ENCODE results near the gene HAGH. TPM values are rescaled to one million over a fixed set of nuclear protein-coding genes. Genes with fewer than 3 reads are reported as not detected.
"Not testable (repeated sequence)": the region's sequence is repeated elsewhere in the genome, so short reads cannot be mapped to it uniquely, and the experiment has no call there.

The HAGH gene
- total RNA-seq, 1 donor from 2014 or later: 71.8 TPM

- H3K36me3 ChIP-seq: peaks cover 36% of the 10 kb centered on the region
Measured at GRCh38 chr16:1807626-1808025, 19.0 kb downstream of the HAGH start.

GRCh38 chr16:1800701-1801100, 25.9 kb downstream of the HAGH start:
- H3K4me1 ChIP-seq: no peaks in the 10 kb centered on the region
- DNase-seq (no peak), ATAC-seq (no peak)
- TF ChIP-seq, protein P1, sequence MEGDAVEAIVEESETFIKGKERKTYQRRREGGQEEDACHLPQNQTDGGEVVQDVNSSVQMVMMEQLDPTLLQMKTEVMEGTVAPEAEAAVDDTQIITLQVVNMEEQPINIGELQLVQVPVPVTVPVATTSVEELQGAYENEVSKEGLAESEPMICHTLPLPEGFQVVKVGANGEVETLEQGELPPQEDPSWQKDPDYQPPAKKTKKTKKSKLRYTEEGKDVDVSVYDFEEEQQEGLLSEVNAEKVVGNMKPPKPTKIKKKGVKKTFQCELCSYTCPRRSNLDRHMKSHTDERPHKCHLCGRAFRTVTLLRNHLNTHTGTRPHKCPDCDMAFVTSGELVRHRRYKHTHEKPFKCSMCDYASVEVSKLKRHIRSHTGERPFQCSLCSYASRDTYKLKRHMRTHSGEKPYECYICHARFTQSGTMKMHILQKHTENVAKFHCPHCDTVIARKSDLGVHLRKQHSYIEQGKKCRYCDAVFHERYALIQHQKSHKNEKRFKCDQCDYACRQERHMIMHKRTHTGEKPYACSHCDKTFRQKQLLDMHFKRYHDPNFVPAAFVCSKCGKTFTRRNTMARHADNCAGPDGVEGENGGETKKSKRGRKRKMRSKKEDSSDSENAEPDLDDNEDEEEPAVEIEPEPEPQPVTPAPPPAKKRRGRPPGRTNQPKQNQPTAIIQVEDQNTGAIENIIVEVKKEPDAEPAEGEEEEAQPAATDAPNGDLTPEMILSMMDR (IDR thresholded peaks at IDR 0.05): no peak
- intact Hi-C loops (cut with DNase I): no loop called here
- no peaks in the 10 kb centered on the region for H3K27me3 ChIP-seq
- no peak overlapping the region for H3K27ac ChIP-seq
- no peaks in the 10 kb centered on the region for H3K9me3 ChIP-seq
- H3K4me3 ChIP-seq: no peak overlapping the region
- H3K36me3 ChIP-seq: no peaks in the 10 kb centered on the region

More at GRCh38 chr16:1807626-1808025, 19.0 kb downstream of the HAGH start:
- H3K9me3 ChIP-seq: no peaks in the 10 kb centered on the region
- intact Hi-C loops (cut with DNase I): no loop called here
- H3K4me1 ChIP-seq: peaks cover 5% of the 10 kb centered on the region
- TF ChIP-seq, protein P1 (IDR thresholded peaks at IDR 0.05): no peak
- no peaks in the 10 kb centered on the region for H3K27me3 ChIP-seq
- no peak for ATAC-seq
- no peak for DNase-seq
- H3K27ac ChIP-seq: no peak overlapping the region
- no peak overlapping the region for H3K4me3 ChIP-seq

GRCh38 chr16:1799263-1799662, 27.4 kb downstream of the HAGH start:
- H3K27ac ChIP-seq; intact Hi-C loops (cut with DNase I); DNase-seq; H3K4me1 ChIP-seq; H3K4me3 ChIP-seq; ATAC-seq; H3K36me3 ChIP-seq; H3K27me3 ChIP-seq; H3K9me3 ChIP-seq: not testable (repeated sequence)

DNA sequence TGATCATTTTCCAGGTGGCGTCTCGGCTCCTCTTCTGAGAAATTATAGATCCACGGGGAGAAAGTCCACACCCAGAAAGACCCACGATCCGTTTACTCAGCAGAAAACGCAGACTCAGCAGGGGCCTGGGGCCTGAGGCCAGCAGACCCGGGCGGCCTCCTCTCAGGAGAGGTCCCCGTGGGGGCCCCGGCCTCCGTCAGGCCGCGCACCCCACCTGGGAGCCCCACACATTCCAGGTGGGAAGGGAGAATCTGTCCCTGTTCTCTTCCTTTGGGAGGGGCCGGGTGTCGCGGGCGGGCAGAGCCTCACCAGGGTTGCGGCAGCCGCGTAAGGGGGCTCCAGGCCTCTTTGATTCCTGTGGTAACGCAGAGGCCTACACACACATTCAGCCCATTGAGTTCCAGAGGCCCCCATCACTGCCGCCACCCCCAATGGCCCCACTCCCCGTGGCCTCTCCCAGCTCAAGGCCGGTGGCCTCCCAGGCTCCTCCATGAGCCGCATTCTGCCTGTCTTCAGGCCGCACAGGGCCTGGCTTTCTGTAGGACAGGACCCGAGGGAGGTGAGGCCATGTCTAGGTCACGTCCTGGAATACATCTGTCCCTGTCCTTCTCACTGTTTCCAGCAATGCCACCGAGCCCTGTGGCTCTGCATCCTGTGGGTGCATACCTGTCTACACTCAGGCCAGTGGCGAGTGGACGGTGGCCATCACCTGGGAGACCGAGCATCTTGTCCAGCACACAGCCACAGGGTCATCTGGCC, 31.5 kb downstream of the HAGH start:
- TF ChIP-seq, protein P1 (IDR thresholded peaks at IDR 0.05): no peak
- peak overlapping the region; percentile 51 for H3K27ac ChIP-seq
- ATAC-seq: no peak
- no peak overlapping the region for H3K4me3 ChIP-seq
- no peaks in the 10 kb centered on the region for H3K27me3 ChIP-seq
- no peaks in the 10 kb centered on the region for H3K9me3 ChIP-seq
- H3K36me3 ChIP-seq: no peaks in the 10 kb centered on the region
- H3K4me1 ChIP-seq: no peaks in the 10 kb centered on the region
- no peak for DNase-seq
- intact Hi-C loops (cut with DNase I): no loop called here

GRCh38 chr16:1794221-1794871, 32.3 kb downstream of the HAGH start:
- Histone ChIP-seq H3K27me3 (no peaks in the 10 kb centered on the region), H3K36me3 (peaks cover 2% of the 10 kb centered on the region), H3K27ac (peak overlapping the region; percentile 51), H3K4me3 (peak overlapping the region; percentile 29), H3K4me1 (no peaks in the 10 kb centered on the region), H3K9me3 (no peaks in the 10 kb centered on the region)
- intact Hi-C loops (cut with DNase I): no loop called here
- ATAC-seq: peak; percentile 79
- DNase-seq: peak; percentile 82
- TF ChIP-seq, protein P1 (IDR thresholded peaks at IDR 0.05): no peak

DNA sequence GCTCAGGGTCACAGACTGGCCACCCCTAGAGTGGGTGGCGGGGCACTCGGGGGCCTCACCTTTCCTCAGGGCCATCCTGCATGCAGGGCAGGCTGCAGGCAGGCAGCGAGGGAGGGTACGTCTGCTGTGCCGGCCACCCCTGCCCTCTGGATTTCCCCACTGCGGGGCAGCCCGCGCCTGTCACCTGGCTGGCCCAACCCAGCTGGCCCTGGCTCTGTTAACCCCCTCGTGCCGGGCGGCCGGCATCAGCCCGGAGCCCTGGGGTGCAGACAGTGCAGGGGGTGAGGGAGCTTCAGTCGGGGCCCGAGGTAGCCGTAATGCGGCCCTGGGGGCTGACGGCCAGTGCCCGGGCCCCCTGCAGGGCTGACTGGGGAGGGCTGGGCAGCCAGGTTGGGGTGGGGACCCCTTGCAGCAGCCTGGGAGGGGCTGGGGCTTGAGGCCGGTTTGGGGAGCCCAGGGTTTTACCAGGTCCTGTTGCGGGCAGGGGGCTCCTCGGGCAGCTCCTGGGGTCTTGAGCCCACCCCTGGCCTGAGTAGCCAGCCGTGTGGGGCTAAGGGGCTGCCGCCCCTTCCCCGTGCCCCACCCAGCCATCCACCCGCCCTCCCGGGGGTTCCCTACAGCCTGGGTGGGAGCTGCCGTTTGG, 32.9 kb downstream of the HAGH start, which contains the start of gene IGFALS:
Gene IGFALS, minus strand, starts transcription at position 128 of the 643 bp plus-strand sequence. Its CDS starts 53 bp downstream, at position 75.
- Histone ChIP-seq H3K27me3 (no peaks in the 10 kb centered on the region), H3K4me3 (peak within 1 kb of the TSS; percentile 29), H3K4me1 (no peaks in the 10 kb centered on the region), H3K36me3 (peaks cover 8% of the 10 kb centered on the region), H3K9me3 (no peaks in the 10 kb centered on the region), H3K27ac (peak within 1 kb of the TSS; percentile 51)
- TF ChIP-seq, protein P1 (IDR thresholded peaks at IDR 0.05): no peak
- peak; percentile 74 for ATAC-seq
- intact Hi-C loops (cut with DNase I): no loop called here
- DNase-seq: peak; percentile 74

Data from upper lobe of right lung (tissue), 1 donor.